ENCODE data around the gene GNG10. TPM values are rescaled to one million over a fixed set of nuclear protein-coding genes. Genes with fewer than 3 reads are reported as not detected.

Gene GNG10
- total and polyA plus RNA-seq, 9 of the 15 experiments (the other 6 are each of a cell fraction or from before 2014, with no cell fraction given): 13.1 to 37.8 (median 28.4) TPM

GRCh38 chr9:111679199-111679598, 17.8 kb downstream of the GNG10 start:
- Histone ChIP-seq H4K20me1 (replicated peaks; ENCODE audit: control insufficient read depth, insufficient read depth, low read length) (no peaks in the 10 kb centered on the region), H3K4me2 (ENCODE audit: insufficient read depth, low read length) (no peak overlapping the region), H3K9ac (ENCODE audit: insufficient read depth in 1 of 2, low read depth in 2 of 2, low read length in 2 of 2) (no peak overlapping the region), H2AFZ (ENCODE audit: low read depth, low read length) (no peak overlapping the region), H3K9me1 (ENCODE audit: control insufficient read depth, insufficient read depth, low read length) (no peaks in the 10 kb centered on the region), H3K27me3 (ENCODE audit: control insufficient read depth in 2 of 2, insufficient read depth in 2 of 2, low read length in 2 of 2) (no peaks in the 10 kb centered on the region), H3K4me3 (no peak overlapping the region), H3K9me3 (replicated peaks; ENCODE audit: control insufficient read depth, insufficient read depth, low read depth, low read length) (no peaks in the 10 kb centered on the region), H3K36me3 (ENCODE audit: control insufficient read depth, insufficient read depth, low read length) (no peaks in the 10 kb centered on the region), H3K79me2 (ENCODE audit: control insufficient read depth, insufficient read depth, low read length) (no peaks in the 10 kb centered on the region), H3K4me1 (replicated peaks in 1 of 2; ENCODE audit: control insufficient read depth in 2 of 2, insufficient read depth in 2 of 2, low read length in 2 of 2) (no peaks in the 10 kb centered on the region), H3K27ac (ENCODE audit: extremely low read depth, low read depth, low read length) (no peak overlapping the region)
- WGBS (ENCODE audit: insufficient coverage, low coverage, missing lambda C conversion rate): 0% methylated on average over 1 of the region's 6 CpGs
- FAIRE-seq (peak; percentile 54), DNase-seq (ENCODE audit: extremely low read depth in 1 of 4, low spot score in 3 of 4) (peak in 1 of 4 experiments; percentile 29), ATAC-seq (peak; percentile 57)
- BruUV-seq (replicated peaks): no TSS peak
- intact Hi-C loops (cut with micrococcal nuclease): no loop called here
- in situ Hi-C loops (cut with MboI): no loop called here
- CTCF ChIA-PET (ENCODE audit: low intra/inter-chr PET ratio): no interaction called here
- POLR2A ChIA-PET: no interaction called here
- no peak for TF ChIP-seq TCFL5 (CRISPR knock-in tag; conservative IDR thresholded peaks at IDR 0.05)
- TF ChIP-seq, protein P1, sequence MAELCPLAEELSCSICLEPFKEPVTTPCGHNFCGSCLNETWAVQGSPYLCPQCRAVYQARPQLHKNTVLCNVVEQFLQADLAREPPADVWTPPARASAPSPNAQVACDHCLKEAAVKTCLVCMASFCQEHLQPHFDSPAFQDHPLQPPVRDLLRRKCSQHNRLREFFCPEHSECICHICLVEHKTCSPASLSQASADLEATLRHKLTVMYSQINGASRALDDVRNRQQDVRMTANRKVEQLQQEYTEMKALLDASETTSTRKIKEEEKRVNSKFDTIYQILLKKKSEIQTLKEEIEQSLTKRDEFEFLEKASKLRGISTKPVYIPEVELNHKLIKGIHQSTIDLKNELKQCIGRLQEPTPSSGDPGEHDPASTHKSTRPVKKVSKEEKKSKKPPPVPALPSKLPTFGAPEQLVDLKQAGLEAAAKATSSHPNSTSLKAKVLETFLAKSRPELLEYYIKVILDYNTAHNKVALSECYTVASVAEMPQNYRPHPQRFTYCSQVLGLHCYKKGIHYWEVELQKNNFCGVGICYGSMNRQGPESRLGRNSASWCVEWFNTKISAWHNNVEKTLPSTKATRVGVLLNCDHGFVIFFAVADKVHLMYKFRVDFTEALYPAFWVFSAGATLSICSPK (IDR thresholded peaks at IDR 0.05; ENCODE audit: borderline replicate concordance): no peak
- no peak for TF ChIP-seq PHF20 (IDR thresholded peaks at IDR 0.05; ENCODE audit: partially characterized antibody)
- TF ChIP-seq ZFPM2 (CRISPR knock-in tag; IDR thresholded peaks at IDR 0.05): no peak
- no peak for TF ChIP-seq SAP30 (IDR thresholded peaks at IDR 0.05; ENCODE audit: borderline replicate concordance, insufficient read depth, low read depth, low read length, poor library complexity, severe bottlenecking)
- peak; percentile 74 for TF ChIP-seq CBFA2T2 (conservative IDR thresholded peaks at IDR 0.05)
- no peak for TF ChIP-seq NUFIP1 (IDR thresholded peaks at IDR 0.05; ENCODE audit: partially characterized antibody)
- no peak for TF ChIP-seq HDAC3 (IDR thresholded peaks at IDR 0.05; ENCODE audit: borderline replicate concordance, partially characterized antibody)
- TF ChIP-seq L3MBTL2 (IDR thresholded peaks at IDR 0.05): no peak
- no peak for TF ChIP-seq PCBP1 (IDR thresholded peaks at IDR 0.05; ENCODE audit: low read depth, low read length, poor library complexity, severe bottlenecking)
- TF ChIP-seq ZBTB1 (CRISPR knock-in tag; IDR thresholded peaks at IDR 0.05; ENCODE audit: borderline replicate concordance, low read depth): no peak
- TF ChIP-seq TARDBP (IDR thresholded peaks at IDR 0.05): no peak
- TF ChIP-seq TEAD2 (tag; IDR thresholded peaks at IDR 0.05): no peak
- peak; percentile 38; the same call in 1 of the 2 replicates for TF ChIP-seq SMARCA4 (IDR thresholded peaks at IDR 0.05)
- no peak for TF ChIP-seq ZNF212 (CRISPR knock-in tag; IDR thresholded peaks at IDR 0.05)
- peak; percentile 65 for TF ChIP-seq TCF3 (CRISPR knock-in tag; IDR thresholded peaks at IDR 0.05)
- TF ChIP-seq YY1 (IDR thresholded peaks at IDR 0.05; ENCODE audit: borderline replicate concordance in 1 of 3, control insufficient read depth in 1 of 3, extremely low read depth in 1 of 3, insufficient read depth in 3 of 3, insufficient read length in 1 of 3, insufficient replicate concordance in 2 of 3, low read depth in 1 of 3, low read length in 2 of 3): no peak
- TF ChIP-seq SP1 (CRISPR knock-in tag; IDR thresholded peaks at IDR 0.05): no peak
- no peak for TF ChIP-seq SRSF3 (IDR thresholded peaks at IDR 0.05; ENCODE audit: insufficient read depth, low read length)
- TF ChIP-seq NCOR1 (IDR thresholded peaks at IDR 0.05): peak; percentile 58
- no peak for TF ChIP-seq IRF2 (CRISPR knock-in tag; IDR thresholded peaks at IDR 0.05)
- TF ChIP-seq, protein P2, sequence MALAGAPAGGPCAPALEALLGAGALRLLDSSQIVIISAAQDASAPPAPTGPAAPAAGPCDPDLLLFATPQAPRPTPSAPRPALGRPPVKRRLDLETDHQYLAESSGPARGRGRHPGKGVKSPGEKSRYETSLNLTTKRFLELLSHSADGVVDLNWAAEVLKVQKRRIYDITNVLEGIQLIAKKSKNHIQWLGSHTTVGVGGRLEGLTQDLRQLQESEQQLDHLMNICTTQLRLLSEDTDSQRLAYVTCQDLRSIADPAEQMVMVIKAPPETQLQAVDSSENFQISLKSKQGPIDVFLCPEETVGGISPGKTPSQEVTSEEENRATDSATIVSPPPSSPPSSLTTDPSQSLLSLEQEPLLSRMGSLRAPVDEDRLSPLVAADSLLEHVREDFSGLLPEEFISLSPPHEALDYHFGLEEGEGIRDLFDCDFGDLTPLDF (CRISPR knock-in tag; IDR thresholded peaks at IDR 0.05): no peak
- no peak for TF ChIP-seq RBM25 (IDR thresholded peaks at IDR 0.05; ENCODE audit: low read depth, low read length, severe bottlenecking)

Data from K562 (cell line).